Body of pancreas (tissue), 4 donors: ENCODE results near the gene KRTAP9-7. TPM values are rescaled to one million over a fixed set of nuclear protein-coding genes. Genes with fewer than 3 reads are reported as not detected.

Source experiments
- ATAC-seq: fragments of 150-250 bp; one replicate; pipeline ENCODE4 v1.9.1; 2016
- DNase-seq, 4 donors: peaks; one replicate each; pipeline ENCODE4 v3.0.0-alpha.2; 2019
- H3K27ac ChIP-seq, 4 donors: fragments of 200-600 bp; sonication (generic); 1 replicate in 3 of 4; 2 replicates in 1 of 4; pipeline versions ENCODE4 v1.5.1 to v1.6.1; 2016 to 2019; ENCODE audit warnings: mild to moderate bottlenecking in 1 of 4, mixed read lengths in 1 of 4, moderate library complexity in 1 of 4
- H3K27me3 ChIP-seq, 2 donors: fragments of 200-600 bp; sonication (generic); one replicate each; pipeline ENCODE4 v1.6.0; 2016; ENCODE audit warnings: mild to moderate bottlenecking in 1 of 2
- H3K36me3 ChIP-seq, 2 donors: fragments of 200-600 bp; sonication (generic); replicated peaks in 1 of 2; 2 replicates each; pipeline ENCODE4 v1.5.1; 2016; ENCODE audit warnings: low read depth in 2 of 2; ENCODE audit not compliant: insufficient read depth in 1 of 2
- H3K4me1 ChIP-seq: fragments of 200-600 bp; sonication (generic); one replicate; pipeline ENCODE4 v1.6.0; 2016
- H3K4me3 ChIP-seq, 2 donors: fragments of 200-600 bp; sonication (generic); 1 replicate in 1 of 2; 2 replicates in 1 of 2; pipeline ENCODE4 v1.5.1; 2016 to 2019
- H3K9me3 ChIP-seq, 3 donors: fragments of 200-600 bp; sonication (generic); 1 replicate in 2 of 3; 2 replicates in 1 of 3; pipeline ENCODE4 v1.5.1; 2016
- CTCF ChIP-seq, 7 experiments: fragments of 450-650 bp in 4 of 7; fragments of 200-600 bp in 3 of 7; sonication (generic) in 3 of 7; IDR thresholded peaks; one replicate each; pipeline ENCODE4 v1.5.1; 2016 to 2019; ENCODE audit warnings: antibody characterized with exemption in 7 of 7
- POLR2A ChIP-seq, 3 donors: fragments of 450-650 bp; IDR thresholded peaks; one replicate each; pipeline ENCODE4 v1.6.1; 2016; ENCODE audit warnings: antibody characterized with exemption in 3 of 3, mild to moderate bottlenecking in 2 of 3
- WGBS, 2 donors: methylation state at CpG; one replicate each; pipeline ENCODE4 v1.1.5; 2017; 5-methylcytosine and 5-hydroxymethylcytosine counted together
- intact Hi-C: fragments of 100-400 bp; cut with DNase I; formaldehyde crosslinking; loops from one replicate; pipeline ENCODE4 v1.15.1; 2023
- total RNA-seq, 2 donors: library from RNA; depleted of rRNA; stranded (reverse); fragments of >200 nt; gene quantifications; one replicate each; pipeline ENCODE4 v1.1.0, GENCODE V29; 2016

Gene KRTAP9-7
- total RNA-seq, 2 donors from 2014 or later, result not detected

- intact Hi-C loops, result no loop called here
- H3K27me3 ChIP-seq, result no peaks in the 10 kb centered on the region
- no peak for ATAC-seq
- no peak for DNase-seq
- no peak overlapping the region for H3K27ac ChIP-seq
- H3K9me3 ChIP-seq, result no peaks in the 10 kb centered on the region
- H3K4me1 ChIP-seq, result no peaks in the 10 kb centered on the region
- no peaks in the 10 kb centered on the region for H3K36me3 ChIP-seq
- H3K4me3 ChIP-seq, result no peak overlapping the region
- TF ChIP-seq CTCF (IDR thresholded peaks at IDR 0.05) (no peak), POLR2A (IDR thresholded peaks at IDR 0.05) (no peak)
- WGBS, 2 donors, result no CpG with 5 or more reads among the region's 1 CpG
Observed at GRCh38 chr17:41271858-41272257, 3.6 kb upstream of the KRTAP9-7 start.

GRCh38 chr17:41278176-41278955 lies 2.9 kb downstream of the KRTAP9-7 start:
- intact Hi-C loops, result no loop called here
- DNase-seq (no peak), ATAC-seq (no peak)
- H3K27me3 ChIP-seq, result no peaks in the 10 kb centered on the region
- no peaks in the 10 kb centered on the region for H3K4me1 ChIP-seq
- 63 to 68% methylated on average over 3 of the region's 3 CpGs for WGBS, 2 donors
- H3K27ac ChIP-seq, result no peak overlapping the region
- H3K4me3 ChIP-seq, result no peak overlapping the region
- H3K36me3 ChIP-seq, result no peaks in the 10 kb centered on the region
- TF ChIP-seq POLR2A (IDR thresholded peaks at IDR 0.05) (no peak), CTCF (IDR thresholded peaks at IDR 0.05) (no peak)
- H3K9me3 ChIP-seq, result no peaks in the 10 kb centered on the region

DNA sequence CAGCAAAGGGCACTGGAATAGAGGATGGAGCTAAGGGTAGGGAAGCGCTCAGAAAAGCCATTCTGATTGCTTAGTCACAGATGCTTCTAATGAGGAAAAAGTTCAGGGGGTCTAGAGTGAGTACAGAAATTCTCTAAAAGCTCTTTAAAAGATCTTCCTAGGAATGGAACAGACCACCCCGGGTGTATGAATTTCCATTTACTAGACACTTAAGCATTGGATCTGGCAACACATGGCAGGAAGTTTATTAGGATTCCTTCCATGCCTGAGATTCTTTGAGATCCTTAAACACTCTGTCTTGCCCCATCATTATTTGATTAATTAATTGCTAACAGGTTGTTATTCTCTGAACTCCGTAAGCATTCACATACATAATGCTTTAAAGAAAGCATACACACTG lies 8.5 kb downstream of the KRTAP9-7 start:
- WGBS, 2 donors, result 41 to 44% methylated on average over 3 of the region's 3 CpGs
- Histone ChIP-seq H3K9me3 (no peaks in the 10 kb centered on the region), H3K27me3 (no peaks in the 10 kb centered on the region), H3K27ac (no peak overlapping the region), H3K4me3 (no peak overlapping the region), H3K4me1 (no peaks in the 10 kb centered on the region), H3K36me3 (no peaks in the 10 kb centered on the region)
- TF ChIP-seq CTCF (IDR thresholded peaks at IDR 0.05), result no peak
- TF ChIP-seq POLR2A (IDR thresholded peaks at IDR 0.05), result no peak
- DNase-seq (no peak), ATAC-seq (no peak)
- intact Hi-C loops, result no loop called here

DNA sequence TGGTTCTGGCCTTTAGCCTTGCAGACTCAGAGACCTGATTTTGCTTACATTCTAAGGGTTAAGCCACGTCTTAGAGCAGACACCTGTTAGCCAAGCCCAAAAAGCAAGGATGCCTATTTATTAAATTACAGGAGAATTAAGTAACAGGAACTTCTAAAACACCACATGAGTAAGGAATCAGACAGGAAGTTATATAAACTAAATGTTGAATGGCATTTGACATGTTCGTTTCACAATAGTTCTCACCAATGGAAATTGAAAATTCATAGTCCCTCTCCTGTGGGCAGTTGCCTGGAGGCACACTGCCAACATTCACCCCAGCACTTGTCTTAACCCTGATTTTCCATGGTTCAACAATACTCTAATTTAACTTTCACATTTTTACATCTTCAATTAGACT lies 9.0 kb downstream of the KRTAP9-7 start:
- Histone ChIP-seq H3K9me3 (no peaks in the 10 kb centered on the region), H3K27me3 (no peaks in the 10 kb centered on the region), H3K27ac (no peak overlapping the region), H3K4me3 (no peak overlapping the region), H3K4me1 (no peaks in the 10 kb centered on the region), H3K36me3 (no peaks in the 10 kb centered on the region)
- no peak for TF ChIP-seq CTCF (IDR thresholded peaks at IDR 0.05)
- no peak for TF ChIP-seq POLR2A (IDR thresholded peaks at IDR 0.05)
- no peak for DNase-seq
- 19 to 27% methylated on average over 2 of the region's 2 CpGs for WGBS, 2 donors
- intact Hi-C loops, result no loop called here
- ATAC-seq, result no peak

DNA sequence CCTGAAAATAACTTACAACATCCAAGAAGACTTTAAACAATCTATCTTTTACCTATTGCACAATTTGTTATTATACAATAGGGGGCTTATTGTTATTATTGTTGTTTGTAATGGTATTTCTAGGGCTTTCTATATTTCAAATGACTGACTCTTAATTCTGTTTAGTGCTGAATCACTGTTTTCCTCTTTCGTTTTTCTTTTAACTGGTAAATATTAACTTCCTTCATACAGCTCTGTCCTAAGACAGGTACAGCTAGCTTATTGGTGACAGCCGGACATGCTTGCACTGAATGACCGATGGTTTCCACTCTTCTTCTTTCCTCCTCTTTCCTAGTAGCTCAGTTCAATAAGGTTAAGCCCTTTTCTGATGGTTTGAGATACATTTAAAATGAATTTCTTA lies 11.6 kb downstream of the KRTAP9-7 start:
- TF ChIP-seq POLR2A (IDR thresholded peaks at IDR 0.05) (no peak), CTCF (IDR thresholded peaks at IDR 0.05) (no peak)
- Histone ChIP-seq H3K27ac (no peak overlapping the region), H3K9me3 (no peaks in the 10 kb centered on the region), H3K4me1 (no peaks in the 10 kb centered on the region), H3K36me3 (no peaks in the 10 kb centered on the region), H3K27me3 (no peaks in the 10 kb centered on the region), H3K4me3 (no peak overlapping the region)
- DNase-seq, result no peak
- WGBS, 2 donors, result 31 to 43% methylated on average over 3 of the region's 3 CpGs
- ATAC-seq, result no peak
- intact Hi-C loops, result no loop called here
